K562 (cell line): Measurements from ENCODE around the gene KCNK4. TPM values are rescaled to one million over a fixed set of nuclear protein-coding genes. Genes with fewer than 3 reads are reported as not detected.

Experiments
- ATAC-seq: fragments of 200-7000 bp; cut with Tn5 transposase; 3 replicates; pipeline ENCODE4 v1.9.1; 2020; ENCODE audit warnings: moderate library complexity
- BruUV-seq: library from RNA; stranded (reverse); fragments of 400-500 nt; replicated peaks from 2 replicates; lab custom pipeline; 2021; lab: Mats Ljungman, UMichigan
- CTCF ChIA-PET: fragments of 300-600 bp; formaldehyde crosslinking; extraction: SDS; loops from one replicate; lab custom pipeline; 2021; ENCODE audit warnings: low intra/inter-chr PET ratio; lab: Yijun Ruan, JAX
- POLR2A ChIA-PET: fragments of 300-600, 350-650 bp; sonication (Branson Sonifier 250); formaldehyde crosslinking; extraction: SDS; loops from one replicate; lab custom pipeline; 2021; ENCODE audit warnings: antibody characterized with exemption, inconsistent platforms; lab: Yijun Ruan, JAX
- DNase-seq, 4 experiments: peaks; one replicate each; pipeline versions ENCODE4 v3.0.0 to v3.0.0-alpha.2; 2011 to 2018; ENCODE audit warnings: low spot score in 3 of 4, mixed read lengths in 3 of 4; ENCODE audit errors: extremely low read depth in 1 of 4
- FAIRE-seq: peaks from 2 replicates; lab custom pipeline; 2011; peaks lifted over from hg19 to GRCh38; lab: Jason Lieb, UNC
- H2AFZ ChIP-seq: 2 replicates; pipeline ENCODE4 v1.6.0; 2011; ENCODE audit warnings: low read depth, low read length, control low read depth, inconsistent platforms
- H3K27ac ChIP-seq: fragments of 200-600 bp; 3 replicates; pipeline ENCODE4 v1.8.0; 2011; ENCODE audit warnings: low read depth, mild to moderate bottlenecking, control low read depth, inconsistent platforms, low read length, moderate library complexity, mixed read lengths; ENCODE audit errors: extremely low read depth
- H3K27me3 ChIP-seq, 2 experiments: fragments of 300-600 bp in 1 of 2; 2 replicates in 1 of 2; 3 replicates in 1 of 2; pipeline versions ENCODE4 v1.6.0 to v1.8.0; 2011; ENCODE audit warnings: inconsistent platforms in 2 of 2, low read length in 2 of 2, mild to moderate bottlenecking in 1 of 2, mixed read lengths in 1 of 2, moderate library complexity in 1 of 2; ENCODE audit not compliant: control insufficient read depth in 2 of 2, insufficient read depth in 2 of 2
- H3K36me3 ChIP-seq: fragments of 300-600 bp; 3 replicates; pipeline ENCODE4 v1.8.0; 2011; ENCODE audit warnings: mild to moderate bottlenecking, low read length, inconsistent platforms; ENCODE audit not compliant: control insufficient read depth, insufficient read depth
- H3K4me1 ChIP-seq, 2 experiments: fragments of 200-600 bp in 1 of 2; replicated peaks in 1 of 2; 2 replicates in 1 of 2; 3 replicates in 1 of 2; pipeline versions ENCODE4 v1.5.1 to v1.8.0; 2011; ENCODE audit warnings: inconsistent platforms in 2 of 2, low read length in 2 of 2, mild to moderate bottlenecking in 1 of 2, mixed read lengths in 1 of 2, moderate library complexity in 1 of 2; ENCODE audit not compliant: control insufficient read depth in 2 of 2, insufficient read depth in 2 of 2
- H3K4me2 ChIP-seq: 2 replicates; pipeline ENCODE4 v1.6.1; 2011; ENCODE audit warnings: low read length, control low read depth, inconsistent platforms, mixed read lengths; ENCODE audit not compliant: insufficient read depth
- H3K4me3 ChIP-seq: fragments of 200-600 bp; sonication (generic), shearing (Covaris generic); 2 replicates; pipeline ENCODE4 v1.5.1; 2016; ENCODE audit warnings: control low read depth, inconsistent platforms
- H3K79me2 ChIP-seq: fragments of 200-600 bp; 3 replicates; pipeline ENCODE4 v1.8.0; 2011; ENCODE audit warnings: low read length, inconsistent platforms; ENCODE audit not compliant: control insufficient read depth, insufficient read depth
- H3K9ac ChIP-seq, 2 experiments: 2 replicates each; pipeline versions ENCODE4 v1.6.0 to v1.6.1; 2011; ENCODE audit warnings: low read depth in 2 of 2, low read length in 2 of 2, control low read depth in 1 of 2, inconsistent platforms in 1 of 2, mild to moderate bottlenecking in 1 of 2, mixed read lengths in 1 of 2; ENCODE audit not compliant: insufficient read depth in 1 of 2
- H3K9me1 ChIP-seq: one replicate; pipeline ENCODE4 v1.6.0; 2011; ENCODE audit warnings: inconsistent platforms, mild to moderate bottlenecking, low read length, moderate library complexity; ENCODE audit not compliant: control insufficient read depth, insufficient read depth
- H3K9me3 ChIP-seq: replicated peaks from 2 replicates; pipeline ENCODE4 v1.5.1; 2011; ENCODE audit warnings: low read depth, low read length, inconsistent platforms; ENCODE audit not compliant: control insufficient read depth, insufficient read depth
- H4K20me1 ChIP-seq: replicated peaks from 2 replicates; pipeline ENCODE4 v1.6.1; 2011; ENCODE audit warnings: low read length, inconsistent platforms, mixed read lengths; ENCODE audit not compliant: control insufficient read depth, insufficient read depth
- ETV1 ChIP-seq: fragments of 450-650 bp; conservative IDR thresholded peaks from 2 replicates; pipeline ENCODE4 v1.6.1; 2016; ENCODE audit warnings: missing genetic modification characterization, control low read depth, low read depth, missing compliant biosample characterization
- GATAD2A ChIP-seq: fragments of 450-650 bp; IDR thresholded peaks from 2 replicates; pipeline ENCODE4 v1.6.1; 2017
- NCOA2 ChIP-seq, 2 experiments: fragments of 450-650 bp; IDR thresholded peaks; 2 replicates each; pipeline ENCODE4 v1.6.1; 2018; ENCODE audit warnings: mild to moderate bottlenecking in 2 of 2, moderate library complexity in 1 of 2; ENCODE audit not compliant: partially characterized antibody in 2 of 2
- NFE2L1 ChIP-seq: fragments of 450-650 bp; IDR thresholded peaks from 2 replicates; pipeline ENCODE4 v1.6.1; 2016; ENCODE audit warnings: missing genetic modification characterization, low read depth, mild to moderate bottlenecking, missing compliant biosample characterization, moderate library complexity, borderline replicate concordance
- RFX1 ChIP-seq: fragments of 450-650 bp; IDR thresholded peaks from 2 replicates; pipeline ENCODE4 v1.6.1; 2016; ENCODE audit warnings: mild to moderate bottlenecking, moderate library complexity
- TAF7 ChIP-seq: fragments of 450-650 bp; IDR thresholded peaks from 2 replicates; pipeline ENCODE4 v1.6.1; 2016; ENCODE audit warnings: missing genetic modification characterization, missing compliant biosample characterization
- ZNF57 ChIP-seq: fragments of 450-650 bp; formaldehyde crosslinking; IDR thresholded peaks from 2 replicates; pipeline ENCODE4 v1.4.0; 2020; ENCODE audit warnings: mild to moderate bottlenecking, moderate library complexity
- WGBS: fragments of 100-300 bp; shearing (Covaris generic); methylation state at CpG from one replicate; pipeline ENCODE4 v1.1.6; 2016; ENCODE audit warnings: low coverage, mixed read lengths; ENCODE audit not compliant: insufficient coverage; ENCODE audit errors: missing lambda C conversion rate; 5-methylcytosine and 5-hydroxymethylcytosine counted together
- in situ Hi-C: fragments of 300-500 bp; cut with MboI; formaldehyde crosslinking; loops from 4 replicates; pipeline ENCODE4 v1.15.0; 2018; ENCODE audit warnings: inconsistent platforms, mixed read lengths
- intact Hi-C: fragments of 100-400 bp; cut with micrococcal nuclease; formaldehyde crosslinking; loops from 2 replicates; pipeline ENCODE4 v1.14.2; 2022
- polyA plus RNA-seq, 8 experiments: library from polyadenylated mRNA; depleted of rRNA in 4 of 8; stranded (reverse) in 5 of 8; unstranded in 3 of 8; fragments of >200 nt; fragmentation: Nextera tagmentation in 2 of 8; fragmentation: Illumina TruSeq in 1 of 8; extraction: Ambion mirVana in 2 of 8; extraction: Trizol in 1 of 8; gene quantifications; 2 replicates each; pipeline versions ENCODE4 v1.2.1 to v1.2.3, GENCODE V29; 2011 to 2014; ENCODE audit warnings: inconsistent platforms in 1 of 8, missing spikeins in 1 of 8
- total RNA-seq, 7 experiments: library from RNA; depleted of rRNA in 6 of 7; stranded (reverse); fragments of >200 nt in 6 of 7; fragmentation: Illumina TruSeq in 2 of 7; extraction: Trizol in 2 of 7; gene quantifications; 2 replicates each; pipeline versions ENCODE4 v1.2.1 to v1.2.3, GENCODE V29; 2011 to 2021; ENCODE audit warnings: low replicate concordance in 1 of 7
- TF ChIP-seq, protein P1 (sequence below): sonication (generic); formaldehyde crosslinking; IDR thresholded peaks from 2 replicates; pipeline ENCODE4 v1.5.0; 2020; ENCODE audit warnings: missing genetic modification reagents
- TF ChIP-seq, protein P2 (sequence below): fragments of 450-650 bp; IDR thresholded peaks from 2 replicates; pipeline ENCODE4 v1.6.1; 2018; ENCODE audit not compliant: partially characterized antibody
- TF ChIP-seq, protein P3 (sequence below): fragments of 250-450 bp; sonication (Bioruptor Pico); IDR thresholded peaks from 2 replicates; pipeline ENCODE4 v1.5.0; 2022; ENCODE audit warnings: mild to moderate bottlenecking

KCNK4 gene
- total and polyA plus RNA-seq, 9 of the 15 experiments (the other 6 are each of a cell fraction or from before 2014, with no cell fraction given), result not detected

DNA sequence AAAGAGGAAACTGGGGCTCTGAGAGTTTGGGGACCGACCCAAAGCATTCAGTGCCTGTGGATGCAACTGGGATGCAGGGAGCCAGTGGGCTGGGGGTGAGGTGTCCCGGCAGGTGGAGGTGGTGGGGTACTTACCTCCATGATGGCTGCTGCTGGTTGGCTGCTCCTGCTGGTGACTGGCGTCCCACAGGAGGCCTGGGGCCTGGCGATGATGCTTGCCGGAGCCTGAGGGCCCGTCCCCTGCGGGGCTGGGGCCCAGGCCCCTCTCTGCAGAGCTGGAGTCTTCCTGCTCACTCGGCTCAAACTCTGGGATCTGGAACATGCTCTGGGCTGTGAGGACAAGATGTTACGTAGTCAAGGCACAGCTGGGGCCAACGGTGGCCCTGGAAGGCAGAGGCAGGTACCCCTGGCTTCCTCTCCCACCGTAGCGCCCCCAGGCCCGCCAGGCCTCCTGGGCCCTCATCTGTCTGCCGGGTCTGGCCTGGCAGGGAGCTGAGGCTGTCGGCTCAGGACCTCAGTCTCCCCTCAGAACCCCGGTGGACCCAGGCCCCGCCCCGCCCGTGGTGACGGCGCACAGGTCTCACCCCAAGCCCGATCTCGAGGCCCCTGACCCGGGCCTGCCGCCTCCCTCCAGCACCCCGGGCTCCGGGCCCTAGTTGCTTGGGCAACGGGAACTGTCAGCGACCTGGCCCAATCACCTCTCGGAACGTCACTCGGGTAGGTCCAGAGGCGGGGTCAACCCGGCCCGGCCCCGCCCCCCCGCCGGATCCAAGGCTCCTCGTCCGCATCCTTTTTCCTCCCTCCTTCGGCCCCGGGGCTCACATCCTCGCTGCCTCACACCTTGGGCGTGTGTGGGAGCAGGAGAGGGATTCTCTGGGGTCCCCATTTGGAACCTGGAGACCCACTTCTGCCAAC lies 6.8 kb upstream of the KCNK4 start, which contains the start of gene BAD (continued):
- no peak for TF ChIP-seq ZNF57 (CRISPR knock-in tag)
- no peak for TF ChIP-seq ETV1 (tag)
- no peak for TF ChIP-seq NFE2L1 (tag)
- TF ChIP-seq, protein P1, sequence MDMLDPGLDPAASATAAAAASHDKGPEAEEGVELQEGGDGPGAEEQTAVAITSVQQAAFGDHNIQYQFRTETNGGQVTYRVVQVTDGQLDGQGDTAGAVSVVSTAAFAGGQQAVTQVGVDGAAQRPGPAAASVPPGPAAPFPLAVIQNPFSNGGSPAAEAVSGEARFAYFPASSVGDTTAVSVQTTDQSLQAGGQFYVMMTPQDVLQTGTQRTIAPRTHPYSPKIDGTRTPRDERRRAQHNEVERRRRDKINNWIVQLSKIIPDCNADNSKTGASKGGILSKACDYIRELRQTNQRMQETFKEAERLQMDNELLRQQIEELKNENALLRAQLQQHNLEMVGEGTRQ (CRISPR knock-in tag), result no peak

DNA sequence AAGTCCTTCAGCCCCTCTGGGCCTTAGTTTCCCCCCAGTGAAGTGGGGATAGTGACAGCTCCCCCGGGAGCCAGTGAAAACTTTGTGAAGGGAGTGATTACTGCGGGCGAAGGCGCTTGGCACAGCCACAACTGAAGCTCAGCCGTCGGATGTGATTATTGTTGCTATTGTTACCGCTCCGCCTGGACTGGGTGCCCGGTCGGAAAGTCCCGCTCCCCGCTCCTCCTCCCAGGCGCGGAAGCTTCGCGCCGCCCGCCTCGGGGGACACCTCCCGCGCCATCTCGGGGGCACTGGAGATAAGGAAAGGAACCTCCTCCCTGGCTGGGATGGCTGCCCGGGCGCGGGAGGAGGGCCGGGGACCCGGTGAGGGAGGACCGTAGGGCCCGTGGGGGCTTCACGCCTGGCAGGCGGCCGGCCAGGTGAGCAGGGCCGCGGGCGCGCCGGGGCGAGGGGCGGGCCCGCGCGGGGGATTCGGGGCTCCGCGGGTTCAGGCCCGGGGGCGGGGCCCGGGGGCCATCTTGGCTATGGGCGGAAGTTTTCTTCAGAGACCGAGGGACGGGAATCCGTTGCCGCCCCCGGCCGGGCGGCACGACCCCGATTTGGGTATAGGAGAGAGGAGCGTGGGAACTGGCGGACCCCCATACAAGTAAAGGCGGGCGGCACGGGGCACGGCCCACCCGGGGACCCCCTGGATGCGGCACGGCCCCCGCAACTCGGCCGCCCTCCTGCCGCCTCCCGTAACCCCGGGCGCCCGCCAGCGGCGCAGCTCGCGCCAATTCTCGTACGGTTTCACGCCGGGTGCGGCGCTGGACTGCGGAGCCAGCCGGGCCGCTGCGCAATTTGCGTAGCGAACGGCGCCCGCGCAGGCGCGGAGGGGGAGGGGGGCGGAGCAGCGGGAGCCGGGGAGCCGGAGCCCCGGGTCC lies 5.9 kb upstream of the KCNK4 start, which contains the start of gene GPR137:
Gene GPR137 (plus strand): TSS at position 887 of the 923 bp plus-strand sequence. CDS start 677 bp downstream, outside the sequence.
- DNase-seq, result peak; percentile 87 to 97 (median 95)
- H3K4me2 ChIP-seq, result peak within 1 kb of the TSS; percentile 80
- POLR2A ChIA-PET, result interaction anchor here (0.6 to 5.1 kb wide), 12 partner anchors 9 to 459 kb away, joined by 3 to 54 read pairs (median 4); partner anchors contain the start of genes ESRRA and FERMT3
- peak within 1 kb of the TSS; percentile 91 for H3K4me3 ChIP-seq
- intact Hi-C loops, result no loop called here
- TSS peak; percentile 92 for BruUV-seq
- CTCF ChIA-PET, result interaction anchor here (0.8 kb wide), 1 partner anchor 14 kb away, joined by 3 read pairs; no protein-coding TSS in a partner anchor
- no peaks in the 10 kb centered on the region for H4K20me1 ChIP-seq
- under 1% methylated on average over 53 of the region's 102 CpGs for WGBS
- H3K9me3 ChIP-seq, result no peaks in the 10 kb centered on the region
- H2AFZ ChIP-seq, result peak within 1 kb of the TSS; percentile 93
- H3K4me1 ChIP-seq, result peaks cover 7 to 43% of the 10 kb centered on the region in 2 experiments; a peak in 4 of 5 replicates
- H3K27me3 ChIP-seq, result no peaks in the 10 kb centered on the region
- peak within 1 kb of the TSS; percentile 69 to 93 for H3K9ac ChIP-seq
- H3K27ac ChIP-seq, result peak within 1 kb of the TSS; percentile 79
- no peaks in the 10 kb centered on the region for H3K9me1 ChIP-seq
- FAIRE-seq, result peak; percentile 52
- in situ Hi-C loops, result no loop called here
- peaks cover 4% of the 10 kb centered on the region; the same call in 1 of the 3 replicates for H3K36me3 ChIP-seq
- peaks cover 12% of the 10 kb centered on the region; the same call in 1 of the 3 replicates for H3K79me2 ChIP-seq
- peak; percentile 77 for ATAC-seq
- TF ChIP-seq RFX1 (peak; percentile 75), TAF7 (tag) (no peak), NCOA2 (IDR thresholded peaks at IDR 0.05; ENCODE audit: partially characterized antibody in 2 of 2) (no peak), GATAD2A (no peak)
- TF ChIP-seq, protein P2, sequence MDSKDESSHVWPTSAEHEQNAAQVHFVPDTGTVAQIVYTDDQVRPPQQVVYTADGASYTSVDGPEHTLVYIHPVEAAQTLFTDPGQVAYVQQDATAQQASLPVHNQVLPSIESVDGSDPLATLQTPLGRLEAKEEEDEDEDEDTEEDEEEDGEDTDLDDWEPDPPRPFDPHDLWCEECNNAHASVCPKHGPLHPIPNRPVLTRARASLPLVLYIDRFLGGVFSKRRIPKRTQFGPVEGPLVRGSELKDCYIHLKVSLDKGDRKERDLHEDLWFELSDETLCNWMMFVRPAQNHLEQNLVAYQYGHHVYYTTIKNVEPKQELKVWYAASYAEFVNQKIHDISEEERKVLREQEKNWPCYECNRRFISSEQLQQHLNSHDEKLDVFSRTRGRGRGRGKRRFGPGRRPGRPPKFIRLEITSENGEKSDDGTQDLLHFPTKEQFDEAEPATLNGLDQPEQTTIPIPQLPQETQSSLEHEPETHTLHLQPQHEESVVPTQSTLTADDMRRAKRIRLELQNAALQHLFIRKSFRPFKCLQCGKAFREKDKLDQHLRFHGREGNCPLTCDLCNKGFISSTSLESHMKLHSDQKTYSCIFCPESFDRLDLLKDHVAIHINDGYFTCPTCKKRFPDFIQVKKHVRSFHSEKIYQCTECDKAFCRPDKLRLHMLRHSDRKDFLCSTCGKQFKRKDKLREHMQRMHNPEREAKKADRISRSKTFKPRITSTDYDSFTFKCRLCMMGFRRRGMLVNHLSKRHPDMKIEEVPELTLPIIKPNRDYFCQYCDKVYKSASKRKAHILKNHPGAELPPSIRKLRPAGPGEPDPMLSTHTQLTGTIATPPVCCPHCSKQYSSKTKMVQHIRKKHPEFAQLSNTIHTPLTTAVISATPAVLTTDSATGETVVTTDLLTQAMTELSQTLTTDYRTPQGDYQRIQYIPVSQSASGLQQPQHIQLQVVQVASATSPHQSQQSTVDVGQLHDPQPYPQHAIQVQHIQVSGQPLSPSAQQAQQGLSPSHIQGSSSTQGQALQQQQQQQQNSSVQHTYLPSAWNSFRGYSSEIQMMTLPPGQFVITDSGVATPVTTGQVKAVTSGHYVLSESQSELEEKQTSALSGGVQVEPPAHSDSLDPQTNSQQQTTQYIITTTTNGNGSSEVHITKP, result no peak
- TF ChIP-seq, protein P3, sequence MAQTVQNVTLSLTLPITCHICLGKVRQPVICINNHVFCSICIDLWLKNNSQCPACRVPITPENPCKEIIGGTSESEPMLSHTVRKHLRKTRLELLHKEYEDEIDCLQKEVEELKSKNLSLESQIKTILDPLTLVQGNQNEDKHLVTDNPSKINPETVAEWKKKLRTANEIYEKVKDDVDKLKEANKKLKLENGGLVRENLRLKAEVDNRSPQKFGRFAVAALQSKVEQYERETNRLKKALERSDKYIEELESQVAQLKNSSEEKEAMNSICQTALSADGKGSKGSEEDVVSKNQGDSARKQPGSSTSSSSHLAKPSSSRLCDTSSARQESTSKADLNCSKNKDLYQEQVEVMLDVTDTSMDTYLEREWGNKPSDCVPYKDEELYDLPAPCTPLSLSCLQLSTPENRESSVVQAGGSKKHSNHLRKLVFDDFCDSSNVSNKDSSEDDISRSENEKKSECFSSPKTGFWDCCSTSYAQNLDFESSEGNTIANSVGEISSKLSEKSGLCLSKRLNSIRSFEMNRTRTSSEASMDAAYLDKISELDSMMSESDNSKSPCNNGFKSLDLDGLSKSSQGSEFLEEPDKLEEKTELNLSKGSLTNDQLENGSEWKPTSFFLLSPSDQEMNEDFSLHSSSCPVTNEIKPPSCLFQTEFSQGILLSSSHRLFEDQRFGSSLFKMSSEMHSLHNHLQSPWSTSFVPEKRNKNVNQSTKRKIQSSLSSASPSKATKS (CRISPR knock-in tag), result no peak
